Germinal center (tissue), 1 donor: ENCODE data around the gene ALDH4A1.
"Not testable (repeated sequence)": the region's sequence is repeated elsewhere in the genome, so short reads cannot be mapped to it uniquely, and the experiment has no call there.

ENCODE experiments used
- DNase-seq: peaks from one replicate; pipeline ENCODE4 v3.0.0; 2012; ENCODE audit warnings: mixed read lengths, low spot score

Gene ALDH4A1

DNA sequence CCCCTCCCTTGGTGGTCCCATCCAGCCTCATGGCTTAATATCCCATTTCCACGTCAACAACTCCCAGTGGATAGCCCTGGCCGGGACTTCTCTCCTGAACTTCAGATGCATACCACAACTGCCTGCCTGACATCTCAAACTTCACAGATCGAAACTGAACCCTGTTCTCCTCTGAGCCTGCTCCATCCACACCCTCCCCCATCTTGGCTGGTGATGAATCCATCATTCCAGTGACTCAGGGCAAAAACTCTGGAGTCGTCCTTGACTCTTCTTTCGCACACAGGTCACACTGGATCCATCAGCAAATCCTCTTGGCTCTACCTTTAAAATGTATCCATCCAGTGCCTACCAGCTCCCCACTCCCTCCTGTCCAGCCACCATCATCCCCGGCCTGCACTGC is 46.8 kb downstream of the ALDH4A1 start:
- no peak for DNase-seq

DNA sequence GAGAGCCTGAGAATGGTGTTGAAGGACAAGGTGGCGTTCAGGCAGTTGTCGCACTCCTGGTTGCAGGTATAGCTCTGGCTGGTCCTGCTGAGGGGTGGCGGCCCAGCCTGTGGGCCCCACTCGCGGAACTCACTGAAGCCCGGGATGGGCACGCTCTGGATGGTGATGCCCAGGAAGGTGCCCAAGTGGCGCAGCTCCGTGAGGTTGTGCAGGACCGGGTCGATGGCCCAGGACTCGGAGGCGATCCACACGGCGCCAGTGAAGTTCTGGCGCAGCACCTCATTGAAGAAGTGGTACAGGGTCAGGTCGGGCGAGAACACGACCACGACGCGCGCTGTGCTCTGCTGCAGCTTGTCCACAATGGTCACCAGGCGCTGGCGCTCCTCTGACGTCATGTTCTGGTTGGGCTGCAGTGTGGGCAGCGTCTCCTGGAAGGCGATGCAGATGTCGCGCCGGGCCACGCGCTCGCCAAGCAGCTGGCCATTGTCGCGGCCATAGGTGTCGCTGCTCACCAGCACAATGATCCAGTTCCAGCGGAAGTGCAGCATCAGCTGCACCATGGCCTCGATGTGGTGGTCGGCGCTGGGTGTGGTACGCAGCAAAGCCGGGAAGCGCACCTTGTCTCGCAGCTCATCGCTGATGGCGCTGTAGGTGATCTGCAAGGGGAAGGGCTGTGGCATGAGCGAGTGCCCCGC is 47.9 kb downstream of the ALDH4A1 start:
- DNase-seq = no peak

GRCh38 chr1:18852501-18852900 is 49.9 kb downstream of the ALDH4A1 start:
- DNase-seq = no peak

DNA sequence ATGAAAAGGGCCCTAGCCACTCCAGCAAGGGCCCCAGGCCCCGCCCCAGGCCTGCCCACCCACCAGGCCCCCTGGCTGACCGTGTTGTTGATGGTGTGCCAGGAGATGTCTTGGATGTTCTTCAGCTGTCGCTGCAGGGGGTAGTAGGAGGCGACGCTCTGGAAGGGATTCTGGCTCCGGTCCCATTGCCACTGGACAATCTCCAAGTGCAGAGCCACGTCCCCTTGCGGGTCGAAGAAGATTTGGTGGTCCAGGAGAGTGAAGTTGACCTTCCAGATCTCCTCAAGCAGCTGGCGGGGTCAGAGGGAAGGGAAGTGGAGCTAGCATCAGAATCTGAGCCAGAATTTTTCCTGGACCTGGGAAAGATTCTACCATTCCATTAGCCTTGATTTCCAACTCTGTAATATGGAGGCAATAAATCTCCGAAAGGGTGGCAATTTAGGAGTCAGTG is 53.1 kb downstream of the ALDH4A1 start:
- DNase-seq = no peak

- not testable (repeated sequence) for DNase-seq
Observed at GRCh38 chr1:18847723-18848122, 54.6 kb downstream of the ALDH4A1 start.

GRCh38 chr1:18840145-18840544 is 62.2 kb downstream of the ALDH4A1 start:
- no peak for DNase-seq

GRCh38 chr1:18836654-18837053 is 65.7 kb downstream of the ALDH4A1 start:
- peak; percentile 29 for DNase-seq

- DNase-seq = not testable (repeated sequence)
Observed at GRCh38 chr1:18832319-18832718, 70.0 kb downstream of the ALDH4A1 start.

- DNase-seq = no peak
Observed at GRCh38 chr1:18831656-18832055, 70.7 kb downstream of the ALDH4A1 start.

DNA sequence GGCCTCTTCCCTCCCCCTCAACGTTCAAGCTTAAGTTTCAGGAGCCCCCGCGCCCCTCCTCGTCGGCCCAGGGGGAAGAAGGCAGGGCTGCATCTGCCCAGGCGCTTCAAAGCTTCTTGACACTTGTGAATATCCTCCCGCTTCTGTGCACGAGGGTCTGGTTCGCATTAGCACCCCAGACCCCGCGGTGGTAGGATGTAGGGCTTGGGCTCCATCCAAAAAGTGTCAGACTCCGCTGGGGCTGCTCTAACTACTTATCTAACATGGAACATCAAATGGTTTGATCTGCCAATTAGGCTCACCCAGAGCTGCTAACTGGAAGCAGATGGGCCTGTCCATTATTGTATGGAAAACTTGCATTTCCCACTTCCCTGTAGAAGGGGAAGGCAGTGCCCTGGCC is 71.8 kb downstream of the ALDH4A1 start:
- no peak for DNase-seq

DNA sequence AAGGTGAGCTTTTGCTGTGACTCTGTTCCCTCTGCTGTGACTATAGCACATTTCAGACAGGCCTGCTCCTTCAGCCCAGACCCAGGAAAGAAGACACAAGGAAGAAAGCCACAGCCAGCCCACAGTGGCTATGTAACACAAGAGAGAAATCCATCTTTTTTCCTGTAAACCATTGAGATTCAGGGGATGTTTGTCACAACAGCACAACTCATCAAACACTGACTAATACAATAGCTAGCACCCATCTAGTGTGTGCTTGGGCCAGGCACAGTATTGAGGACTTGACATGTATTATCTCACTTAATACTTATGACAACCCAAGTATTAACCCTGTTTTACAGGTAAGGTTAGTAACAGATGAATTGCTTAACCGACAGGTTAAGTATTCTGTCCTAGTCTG is 72.7 kb downstream of the ALDH4A1 start:
- DNase-seq = no peak

GRCh38 chr1:18828224-18828623 is 74.1 kb downstream of the ALDH4A1 start:
- DNase-seq = no peak

- no peak for DNase-seq
Observed at GRCh38 chr1:18823438-18823837, 78.9 kb downstream of the ALDH4A1 start.
